ENCODE data around the gene ELL.
"Not testable (repeated sequence)": the region's sequence is repeated elsewhere in the genome, so short reads cannot be mapped to it uniquely, and the experiment has no call there.

ELL gene

GRCh38 chr19:18541258-18541991 lies 19.6 kb upstream of the ELL start:
- DNase-seq = no peak
- Mint-ChIP-seq H3K4me1 (peaks cover 34% of the 10 kb centered on the region), H3K36me3 (peaks cover 21% of the 10 kb centered on the region), H3K27ac (no peak overlapping the region), H3K27me3 (peaks cover 7% of the 10 kb centered on the region), H3K4me3 (peak overlapping the region; percentile 84), H3K9me3 (no peaks in the 10 kb centered on the region)
- CTCF ChIA-PET = no interaction called here

GRCh38 chr19:18540200-18540599 lies 18.3 kb upstream of the ELL start:
- peaks cover 33% of the 10 kb centered on the region for H3K4me1 Mint-ChIP-seq
- DNase-seq, CTCF ChIA-PET: not testable (repeated sequence)

GRCh38 chr19:18539372-18539771 lies 17.5 kb upstream of the ELL start:
- no peak overlapping the region for H3K4me3 Mint-ChIP-seq
- CTCF ChIA-PET = no interaction called here
- H3K4me1 Mint-ChIP-seq = peaks cover 24% of the 10 kb centered on the region
- peaks cover 25% of the 10 kb centered on the region for H3K36me3 Mint-ChIP-seq
- no peaks in the 10 kb centered on the region for H3K9me3 Mint-ChIP-seq
- DNase-seq = no peak
- no peak overlapping the region for H3K27ac Mint-ChIP-seq
- H3K27me3 Mint-ChIP-seq = no peaks in the 10 kb centered on the region

More at GRCh38 chr19:18540200-18540599, 18.3 kb upstream of the ELL start:
- not testable (repeated sequence) for H3K27ac Mint-ChIP-seq, H3K4me3 Mint-ChIP-seq, H3K27me3 Mint-ChIP-seq, H3K9me3 Mint-ChIP-seq
- peaks cover 23% of the 10 kb centered on the region for H3K36me3 Mint-ChIP-seq

- no peak for DNase-seq
- no peaks in the 10 kb centered on the region for H3K9me3 Mint-ChIP-seq
- no peaks in the 10 kb centered on the region for H3K27me3 Mint-ChIP-seq
- peaks cover 18% of the 10 kb centered on the region for H3K4me1 Mint-ChIP-seq
- CTCF ChIA-PET = no interaction called here
- H3K36me3 Mint-ChIP-seq = peaks cover 27% of the 10 kb centered on the region
- no peak overlapping the region for H3K27ac Mint-ChIP-seq
- no peak overlapping the region for H3K4me3 Mint-ChIP-seq
These were observed 16.2 kb upstream of the ELL start for GRCh38 chr19:18538115-18538514.

- Mint-ChIP-seq H3K4me3 (no peak overlapping the region), H3K27me3 (no peaks in the 10 kb centered on the region), H3K4me1 (peaks cover 15% of the 10 kb centered on the region), H3K27ac (no peak overlapping the region), H3K9me3 (no peaks in the 10 kb centered on the region), H3K36me3 (peaks cover 30% of the 10 kb centered on the region)
- CTCF ChIA-PET = no interaction called here
- DNase-seq = no peak
These were observed 15.6 kb upstream of the ELL start for GRCh38 chr19:18537431-18537830.

- no peaks in the 10 kb centered on the region for H3K9me3 Mint-ChIP-seq
- DNase-seq = no peak
- H3K4me3 Mint-ChIP-seq = no peak overlapping the region
- peaks cover 31% of the 10 kb centered on the region for H3K36me3 Mint-ChIP-seq
- CTCF ChIA-PET = no interaction called here
- no peaks in the 10 kb centered on the region for H3K27me3 Mint-ChIP-seq
- H3K27ac Mint-ChIP-seq = no peak overlapping the region
- peaks cover 7% of the 10 kb centered on the region for H3K4me1 Mint-ChIP-seq
These were observed 14.6 kb upstream of the ELL start for GRCh38 chr19:18536475-18536874.

- H3K4me1 Mint-ChIP-seq = peaks cover 3% of the 10 kb centered on the region
- H3K9me3 Mint-ChIP-seq = no peaks in the 10 kb centered on the region
- no peak overlapping the region for H3K4me3 Mint-ChIP-seq
- peaks cover 22% of the 10 kb centered on the region for H3K36me3 Mint-ChIP-seq
- H3K27ac Mint-ChIP-seq = no peak overlapping the region
- CTCF ChIA-PET = interaction anchor here (0.5 kb wide), 1 partner anchor 353 kb away, joined by 4 read pairs; no protein-coding TSS in a partner anchor
- H3K27me3 Mint-ChIP-seq = no peaks in the 10 kb centered on the region
- DNase-seq = no peak
These were observed 11.2 kb upstream of the ELL start for GRCh38 chr19:18533058-18533457.

GRCh38 chr19:18532168-18532890 lies 10.5 kb upstream of the ELL start:
- CTCF ChIA-PET = interaction anchor here (0.5 to 1.0 kb wide), 3 partner anchors 12 to 352 kb away, joined by 3 to 5 read pairs (median 4); partner anchors contain the start of gene FKBP8
- peaks cover 3% of the 10 kb centered on the region for H3K4me1 Mint-ChIP-seq
- H3K27ac Mint-ChIP-seq = no peak overlapping the region
- H3K27me3 Mint-ChIP-seq = no peaks in the 10 kb centered on the region
- DNase-seq = no peak
- H3K36me3 Mint-ChIP-seq = peaks cover 18% of the 10 kb centered on the region
- H3K9me3 Mint-ChIP-seq = no peaks in the 10 kb centered on the region
- H3K4me3 Mint-ChIP-seq = no peak overlapping the region

- no peaks in the 10 kb centered on the region for H3K9me3 Mint-ChIP-seq
- H3K27me3 Mint-ChIP-seq = no peaks in the 10 kb centered on the region
- H3K27ac Mint-ChIP-seq = no peak overlapping the region
- H3K4me1 Mint-ChIP-seq = peaks cover 3% of the 10 kb centered on the region
- no peak for DNase-seq
- no peak overlapping the region for H3K4me3 Mint-ChIP-seq
- CTCF ChIA-PET = interaction anchor here (1.0 to 1.3 kb wide), 2 partner anchors 11 to 12 kb away, joined by 3 to 4 read pairs; partner anchors contain the start of gene FKBP8
- peaks cover 13% of the 10 kb centered on the region for H3K36me3 Mint-ChIP-seq
These were observed 9.6 kb upstream of the ELL start for GRCh38 chr19:18531485-18531884.

GRCh38 chr19:18529782-18530181 lies 7.9 kb upstream of the ELL start:
- H3K27me3 Mint-ChIP-seq = no peaks in the 10 kb centered on the region

GRCh38 chr19:18526316-18526715 lies 4.4 kb upstream of the ELL start:
- CTCF ChIA-PET = interaction anchor here (0.6 to 1.0 kb wide), 2 partner anchors 35 to 60 kb away, joined by 3 to 4 read pairs; no protein-coding TSS in a partner anchor
- H3K27me3 Mint-ChIP-seq = no peaks in the 10 kb centered on the region

More at GRCh38 chr19:18529782-18530181, 7.9 kb upstream of the ELL start:
- CTCF ChIA-PET = no interaction called here
- H3K9me3 Mint-ChIP-seq = no peaks in the 10 kb centered on the region
- no peak for DNase-seq
- H3K27ac Mint-ChIP-seq = no peak overlapping the region
- H3K4me3 Mint-ChIP-seq = no peak overlapping the region
- H3K36me3 Mint-ChIP-seq = peaks cover 10% of the 10 kb centered on the region
- H3K4me1 Mint-ChIP-seq = peaks cover 3% of the 10 kb centered on the region

GRCh38 chr19:18523841-18524240 lies 2.0 kb upstream of the ELL start:
- H3K36me3 Mint-ChIP-seq = peaks cover 6% of the 10 kb centered on the region
- H3K4me3 Mint-ChIP-seq = no peak overlapping the region

More at GRCh38 chr19:18526316-18526715, 4.4 kb upstream of the ELL start:
- DNase-seq = no peak
- Mint-ChIP-seq H3K27ac (no peak overlapping the region), H3K4me1 (peaks cover 17% of the 10 kb centered on the region), H3K9me3 (no peaks in the 10 kb centered on the region), H3K36me3 (peaks cover 2% of the 10 kb centered on the region), H3K4me3 (no peak overlapping the region)

GRCh38 chr19:18522862-18523440 lies 1.1 kb upstream of the ELL start:
- H3K27me3 Mint-ChIP-seq, DNase-seq, H3K9me3 Mint-ChIP-seq, H3K36me3 Mint-ChIP-seq: not testable (repeated sequence)
- peak overlapping the region; percentile 98 for H3K4me3 Mint-ChIP-seq
- peak overlapping the region; percentile 89 for H3K27ac Mint-ChIP-seq
- H3K4me1 Mint-ChIP-seq = peaks cover 26% of the 10 kb centered on the region
- CTCF ChIA-PET = interaction anchor here (1.1 to 4.4 kb wide), 6 partner anchors 16 to 65 kb away, joined by 3 to 20 read pairs (median 8); partner anchors contain the start of gene REX1BD

More at GRCh38 chr19:18523841-18524240, 2.0 kb upstream of the ELL start:
- no peaks in the 10 kb centered on the region for H3K27me3 Mint-ChIP-seq
- DNase-seq = no peak
- CTCF ChIA-PET = interaction anchor here (1.3 to 2.2 kb wide), 2 partner anchors 63 to 64 kb away, joined by 3 to 7 read pairs; partner anchors contain the start of gene REX1BD
- H3K27ac Mint-ChIP-seq = peak overlapping the region; percentile 52
- H3K9me3 Mint-ChIP-seq = no peaks in the 10 kb centered on the region
- peaks cover 26% of the 10 kb centered on the region for H3K4me1 Mint-ChIP-seq

All from activated naive CD4-positive, alpha-beta T cell treated with anti-CD3 and anti-CD28 coated beads, Interleukin-2, amount 10 ng/mL, durations not matched to agents 7 days and 5 days (primary cell).